GM12874 (cell line): Measurements from ENCODE around the gene RACGAP1.

Experiments used
- CTCF ChIP-seq: IDR thresholded peaks from 2 replicates; pipeline ENCODE4 v1.5.1; 2011; ENCODE audit warnings: low read depth, mild to moderate bottlenecking, control low read depth, low read length, moderate library complexity; ENCODE audit not compliant: insufficient read depth

RACGAP1 gene

GRCh38 chr12:50039151-50039835 is 14.0 kb upstream of the RACGAP1 start:
- TF ChIP-seq CTCF: peak; percentile 91

GRCh38 chr12:50038336-50038735 is 13.0 kb upstream of the RACGAP1 start:
- TF ChIP-seq CTCF: no peak

- TF ChIP-seq CTCF: no peak
Measured at GRCh38 chr12:50032854-50033581, 7.7 kb upstream of the RACGAP1 start.

GRCh38 chr12:50032515-50032853 is 7.2 kb upstream of the RACGAP1 start:
- TF ChIP-seq CTCF: no peak

- TF ChIP-seq CTCF: no peak
Measured at GRCh38 chr12:50026691-50027090, 1.4 kb upstream of the RACGAP1 start.

GRCh38 chr12:50024805-50025186 is 498 bp downstream of the RACGAP1 start:
- no peak for TF ChIP-seq CTCF

- no peak for TF ChIP-seq CTCF
Measured at GRCh38 chr12:50024227-50024626, 1.1 kb downstream of the RACGAP1 start.
